Right renal cortex interstitium (tissue), 3 donors: ENCODE measurements around the gene BOLA2. TPM values are rescaled to one million over a fixed set of nuclear protein-coding genes. Genes with fewer than 3 reads are reported as not detected.
"Not testable (repeated sequence)": the region's sequence is repeated elsewhere in the genome, so short reads cannot be mapped to it uniquely, and the experiment has no call there.

Source experiments
- DNase-seq, 3 donors: peaks; one replicate each; pipeline ENCODE4 v3.0.0-alpha.2; 2013; ENCODE audit warnings: low read depth in 3 of 3, low spot score in 2 of 3
- polyA plus RNA-seq, 3 donors: library from polyadenylated mRNA; unstranded; fragments of 120-200 nt; gene quantifications; one replicate each; pipeline ENCODE4 v1.2.1, GENCODE V29; 2013; ENCODE audit not compliant: insufficient read length in 3 of 3

Gene BOLA2
- polyA plus RNA-seq: 1 to 10 TPM; 6.3 to 9.4 (median 8.8) TPM

- not testable (repeated sequence) for DNase-seq
Measured at GRCh38 chr16:29454269-29454668, at the start of gene BOLA2, which contains the start of gene SLX1B. TSS of gene BOLA2 (minus strand) at chr16:29454351. CDS start at chr16:29454253, 98 bp downstream. TSS of gene SLX1B (plus strand) at chr16:29454533.

- DNase-seq: not testable (repeated sequence)
Measured at GRCh38 chr16:29482276-29482675, 28.1 kb upstream of the BOLA2 start.

- DNase-seq: not testable (repeated sequence)
Measured at GRCh38 chr16:29472065-29472464, 17.9 kb upstream of the BOLA2 start.

- not testable (repeated sequence) for DNase-seq
Measured at GRCh38 chr16:29469660-29470059, 15.5 kb upstream of the BOLA2 start.

- DNase-seq: not testable (repeated sequence)
Measured at GRCh38 chr16:29467654-29468366, 13.7 kb upstream of the BOLA2 start.

GRCh38 chr16:29466904-29467303 lies 12.8 kb upstream of the BOLA2 start:
- not testable (repeated sequence) for DNase-seq

GRCh38 chr16:29465985-29466824 lies 12.1 kb upstream of the BOLA2 start:
- DNase-seq: not testable (repeated sequence)

- not testable (repeated sequence) for DNase-seq
Measured at GRCh38 chr16:29460647-29461030, 6.5 kb upstream of the BOLA2 start.

GRCh38 chr16:29459706-29460646 lies 5.8 kb upstream of the BOLA2 start, which contains the start of gene SULT1A4:
TSS of gene SULT1A4 (plus strand) at chr16:29459913. CDS start at chr16:29461386, 1,473 bp downstream.
- DNase-seq: not testable (repeated sequence)

GRCh38 chr16:29457660-29458059 lies 3.5 kb upstream of the BOLA2 start:
- not testable (repeated sequence) for DNase-seq

- not testable (repeated sequence) for DNase-seq
Measured at GRCh38 chr16:29454828-29455227, 677 bp upstream of the BOLA2 start.

- not testable (repeated sequence) for DNase-seq
Measured at GRCh38 chr16:29453754-29454153, 397 bp downstream of the BOLA2 start.

GRCh38 chr16:29425390-29425789 lies 28.8 kb downstream of the BOLA2 start:
- not testable (repeated sequence) for DNase-seq

- not testable (repeated sequence) for DNase-seq
Measured at GRCh38 chr16:29423587-29423986, 30.6 kb downstream of the BOLA2 start.

GRCh38 chr16:29405249-29405648 lies 48.9 kb downstream of the BOLA2 start:
- not testable (repeated sequence) for DNase-seq

Other genes starting within 250 kb of the BOLA2 start
- under 1 TPM; 0.57 to 0.71 (median 0.61) TPM for gene NPIPB11, start 47.6 kb downstream of the BOLA2 start, polyA plus RNA-seq
- 10 to 100 TPM; 10.1 to 13.0 (median 12.4) TPM for gene SLX1B, start 182 bp upstream of the BOLA2 start, polyA plus RNA-seq
- 10 to 100 TPM; 11.7 to 20.3 (median 18.8) TPM for gene SULT1A4, start 5.6 kb upstream of the BOLA2 start, polyA plus RNA-seq
- gene NPIPB12, start 52.1 kb upstream of the BOLA2 start, polyA plus RNA-seq: 10 to 100 TPM; 17.7 to 29.4 (median 18.4) TPM
- 1 to 10 TPM; 2.2 to 2.6 (median 2.6) TPM for gene SPN, start 208.9 kb upstream of the BOLA2 start, polyA plus RNA-seq
- 100 to 1,000 TPM; 115 to 144 (median 131) TPM for gene QPRT, start 224.8 kb upstream of the BOLA2 start, polyA plus RNA-seq